ENCODE data around the gene TBC1D21.

- TF ChIP-seq POLR2A (IDR thresholded peaks at IDR 0.05; ENCODE audit: low read depth, low read length) (no peak), TAF1 (IDR thresholded peaks at IDR 0.05; ENCODE audit: low read depth, low read length) (no peak)
Measured at GRCh38 chr15:73889053-73889761, 15.8 kb downstream of the TBC1D21 start.
